Keratinocyte (primary cell): ENCODE data around the gene ZBTB46. TPM values are rescaled to one million over a fixed set of nuclear protein-coding genes. Genes with fewer than 3 reads are reported as not detected.

Source experiments
- DNase-seq: peaks from one replicate; pipeline ENCODE4 v3.0.0-alpha.2; 2011; ENCODE audit warnings: low read depth, missing footprints, low spot score
- FAIRE-seq: peaks from 2 replicates; lab custom pipeline; 2011; peaks lifted over from hg19 to GRCh38; lab: Jason Lieb, UNC
- H2AFZ ChIP-seq: 2 replicates; pipeline ENCODE4 v1.6.0; 2012; ENCODE audit warnings: low read length, control low read depth, inconsistent platforms; ENCODE audit not compliant: control insufficient read depth
- H3K27ac ChIP-seq: 2 replicates; pipeline ENCODE4 v1.5.1; 2011; ENCODE audit warnings: low read length; ENCODE audit not compliant: control insufficient read depth, insufficient read depth
- H3K27me3 ChIP-seq: 3 replicates; pipeline ENCODE4 v1.6.0; 2011; ENCODE audit warnings: low read length; ENCODE audit not compliant: control insufficient read depth, insufficient read depth; ENCODE audit errors: extremely low read depth
- H3K36me3 ChIP-seq, 2 experiments: 2 replicates in 1 of 2; 3 replicates in 1 of 2; pipeline ENCODE4 v1.5.1; 2011; ENCODE audit warnings: low read length in 2 of 2, mild to moderate bottlenecking in 1 of 2; ENCODE audit not compliant: control insufficient read depth in 2 of 2, insufficient read depth in 2 of 2; ENCODE audit errors: extremely low read depth in 1 of 2
- H3K4me1 ChIP-seq: 3 replicates; pipeline ENCODE4 v1.5.1; 2011; ENCODE audit warnings: low read length; ENCODE audit not compliant: control insufficient read depth, insufficient read depth; ENCODE audit errors: extremely low read depth
- H3K4me2 ChIP-seq: 3 replicates; pipeline ENCODE4 v1.6.0; 2011; ENCODE audit warnings: low read depth, low read length; ENCODE audit not compliant: control insufficient read depth, insufficient read depth; ENCODE audit errors: extremely low read depth
- H3K4me3 ChIP-seq, 3 experiments: fragments of 200-600 bp in 1 of 3; sonication (generic) in 1 of 3; 2 replicates in 2 of 3; 3 replicates in 1 of 3; pipeline ENCODE4 v1.5.1; 2011 to 2016; ENCODE audit warnings: low read length in 3 of 3, mild to moderate bottlenecking in 3 of 3, control low read depth in 2 of 3, inconsistent platforms in 1 of 3, low read depth in 1 of 3, mixed read lengths in 1 of 3, mixed run types in 1 of 3, moderate library complexity in 1 of 3; ENCODE audit not compliant: control insufficient read depth in 2 of 3, insufficient read depth in 2 of 3; ENCODE audit errors: extremely low read depth in 1 of 3
- H3K79me2 ChIP-seq: 2 replicates; pipeline ENCODE4 v1.6.0; 2012; ENCODE audit warnings: low read length; ENCODE audit not compliant: control insufficient read depth, insufficient read depth
- H3K9ac ChIP-seq: 3 replicates; pipeline ENCODE4 v1.6.0; 2011; ENCODE audit warnings: low read length; ENCODE audit not compliant: control insufficient read depth, insufficient read depth; ENCODE audit errors: extremely low read depth
- H3K9me1 ChIP-seq: 3 replicates; pipeline ENCODE4 v1.6.0; 2011; ENCODE audit warnings: low read length; ENCODE audit not compliant: control insufficient read depth, insufficient read depth; ENCODE audit errors: extremely low read depth
- H3K9me3 ChIP-seq: 2 replicates; pipeline ENCODE4 v1.5.1; 2012; ENCODE audit warnings: low read depth, low read length; ENCODE audit not compliant: control insufficient read depth
- H4K20me1 ChIP-seq: 3 replicates; pipeline ENCODE4 v1.6.0; 2011; ENCODE audit warnings: low read length; ENCODE audit not compliant: control insufficient read depth, insufficient read depth; ENCODE audit errors: extremely low read depth
- EZH2 ChIP-seq: IDR thresholded peaks from one replicate; pipeline ENCODE4 v1.6.1; 2012; ENCODE audit warnings: inconsistent platforms, mild to moderate bottlenecking, low read length, moderate library complexity
- dilution Hi-C: fragments of 300-500 bp; cut with MboI; formaldehyde crosslinking; loops from one replicate; pipeline ENCODE4 v1.7.0; 2020; ENCODE audit warnings: low sequenced_read_pairs; ENCODE audit not compliant: extremely low pct_ligation_motif_present
- polyA plus RNA-seq, 5 experiments: library from polyadenylated mRNA; depleted of rRNA in 3 of 5; stranded (reverse) in 3 of 5; stranded (forward) in 1 of 5; unstranded in 1 of 5; fragments of >200 nt; gene quantifications; 1 replicate in 1 of 5; 2 replicates in 3 of 5; 3 replicates in 1 of 5; pipeline versions ENCODE4 v1.2.1 to v1.2.3, GENCODE V29; 2011 to 2012; ENCODE audit warnings: missing spikeins in 2 of 5, low read depth in 1 of 5, low replicate concordance in 1 of 5
- TF ChIP-seq, protein P1 (sequence below), 3 experiments: IDR thresholded peaks in 1 of 3; conservative IDR thresholded peaks in 1 of 3; optimal IDR thresholded peaks in 1 of 3; 2 replicates in 2 of 3; 3 replicates in 1 of 3; pipeline versions ENCODE3 to v1.5.1; 2011; ENCODE audit warnings: low read length in 3 of 3, mild to moderate bottlenecking in 3 of 3, moderate library complexity in 2 of 3, control low read depth in 1 of 3, inconsistent platforms in 1 of 3; ENCODE audit not compliant: insufficient read depth in 2 of 3; ENCODE audit errors: extremely low read depth in 1 of 3

The ZBTB46 gene
- polyA plus RNA-seq, 1 donor (not counting 4 experiments of a cell fraction or from before 2014, with no cell fraction given) = 0.12 TPM

DNA sequence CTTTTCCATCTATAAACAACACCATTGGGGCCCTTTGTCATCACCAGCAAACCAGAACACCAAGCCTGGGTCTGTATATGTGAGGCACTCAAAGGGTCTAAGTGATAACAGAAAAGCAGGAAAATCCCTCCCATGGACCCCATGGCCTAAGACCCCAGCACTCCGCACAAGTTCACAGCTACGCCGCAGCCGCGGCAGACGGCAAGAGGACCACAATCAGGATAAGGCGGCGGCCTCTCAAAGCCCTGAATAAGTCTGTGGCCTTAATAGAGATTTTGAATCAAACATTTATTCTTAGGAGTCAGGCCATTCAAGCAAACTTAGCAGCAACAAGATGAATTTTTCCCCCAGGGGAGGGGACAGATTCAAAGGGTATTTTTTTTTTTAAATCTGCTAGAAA, 2.9 kb downstream of the ZBTB46 start:
- Histone ChIP-seq H3K9ac (no peak overlapping the region), H2AFZ (no peak overlapping the region), H3K27ac (no peak overlapping the region), H3K9me1 (no peaks in the 10 kb centered on the region), H3K4me2 (no peak overlapping the region), H3K4me1 (no peaks in the 10 kb centered on the region), H4K20me1 (no peaks in the 10 kb centered on the region), H3K36me3 (no peaks in the 10 kb centered on the region), H3K79me2 (no peaks in the 10 kb centered on the region), H3K9me3 (no peaks in the 10 kb centered on the region), H3K27me3 (peaks cover 40% of the 10 kb centered on the region), H3K4me3 (no peak overlapping the region)
- FAIRE-seq (no peak), DNase-seq (no peak)
- dilution Hi-C loops = no loop called here
- no peak for TF ChIP-seq EZH2
- TF ChIP-seq, protein P1, sequence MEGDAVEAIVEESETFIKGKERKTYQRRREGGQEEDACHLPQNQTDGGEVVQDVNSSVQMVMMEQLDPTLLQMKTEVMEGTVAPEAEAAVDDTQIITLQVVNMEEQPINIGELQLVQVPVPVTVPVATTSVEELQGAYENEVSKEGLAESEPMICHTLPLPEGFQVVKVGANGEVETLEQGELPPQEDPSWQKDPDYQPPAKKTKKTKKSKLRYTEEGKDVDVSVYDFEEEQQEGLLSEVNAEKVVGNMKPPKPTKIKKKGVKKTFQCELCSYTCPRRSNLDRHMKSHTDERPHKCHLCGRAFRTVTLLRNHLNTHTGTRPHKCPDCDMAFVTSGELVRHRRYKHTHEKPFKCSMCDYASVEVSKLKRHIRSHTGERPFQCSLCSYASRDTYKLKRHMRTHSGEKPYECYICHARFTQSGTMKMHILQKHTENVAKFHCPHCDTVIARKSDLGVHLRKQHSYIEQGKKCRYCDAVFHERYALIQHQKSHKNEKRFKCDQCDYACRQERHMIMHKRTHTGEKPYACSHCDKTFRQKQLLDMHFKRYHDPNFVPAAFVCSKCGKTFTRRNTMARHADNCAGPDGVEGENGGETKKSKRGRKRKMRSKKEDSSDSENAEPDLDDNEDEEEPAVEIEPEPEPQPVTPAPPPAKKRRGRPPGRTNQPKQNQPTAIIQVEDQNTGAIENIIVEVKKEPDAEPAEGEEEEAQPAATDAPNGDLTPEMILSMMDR (optimal IDR thresholded peaks at IDR 0.05 in 1 of 3, IDR thresholded peaks at IDR 0.05 in 1 of 3, conservative IDR thresholded peaks at IDR 0.05 in 1 of 3; ENCODE audit: extremely low read depth in 1 of 3, insufficient read depth in 2 of 3, low read length in 3 of 3) = no peak

DNA sequence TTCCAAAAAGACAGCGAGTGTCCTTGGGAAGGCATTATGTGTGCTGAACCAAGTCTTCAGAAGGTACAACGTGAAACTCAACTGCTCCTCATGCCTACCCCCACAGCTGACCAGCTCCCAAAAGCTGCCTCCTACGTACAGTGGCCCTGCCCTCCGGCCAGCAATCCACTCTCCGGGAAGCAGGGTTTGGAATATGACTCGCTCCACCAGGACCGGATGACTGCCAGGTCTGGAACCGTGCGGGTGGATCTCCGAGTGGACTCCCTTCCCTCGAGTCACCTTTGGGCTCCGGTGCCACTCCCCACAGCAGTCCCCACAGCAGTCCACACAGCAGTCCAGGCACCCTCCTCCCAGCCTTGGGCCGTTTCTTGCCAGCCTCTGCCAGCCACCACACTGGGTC, 4.3 kb downstream of the ZBTB46 start:
- Histone ChIP-seq H3K4me3 (no peak overlapping the region), H3K4me1 (no peaks in the 10 kb centered on the region), H3K9me1 (no peaks in the 10 kb centered on the region), H3K36me3 (no peaks in the 10 kb centered on the region), H2AFZ (no peak overlapping the region), H3K79me2 (no peaks in the 10 kb centered on the region), H3K27ac (no peak overlapping the region), H4K20me1 (no peaks in the 10 kb centered on the region), H3K9ac (no peak overlapping the region), H3K9me3 (no peaks in the 10 kb centered on the region), H3K27me3 (peaks cover 30% of the 10 kb centered on the region), H3K4me2 (no peak overlapping the region)
- no peak for DNase-seq
- no peak for TF ChIP-seq EZH2
- no peak for FAIRE-seq
- dilution Hi-C loops = no loop called here
